GM13976 (cell line): ENCODE measurements around the gene ACCSL.

Experiments used
- DNase-seq: peaks from one replicate; pipeline ENCODE4 v3.0.0; 2012; ENCODE audit warnings: low spot score
- CTCF ChIP-seq: IDR thresholded peaks from 2 replicates; pipeline ENCODE4 v1.5.1; 2012; ENCODE audit warnings: borderline replicate concordance, mild to moderate bottlenecking; ENCODE audit not compliant: insufficient read depth; ENCODE audit errors: extremely low read depth, missing control alignments, control extremely low read depth
- in situ Hi-C: fragments of 300-500 bp; cut with MboI; formaldehyde crosslinking; loops from one replicate; pipeline ENCODE4 v1.12.0; 2022; ENCODE audit warnings: low sequenced_read_pairs, mixed read lengths, inconsistent platforms; ENCODE audit not compliant: unreplicated experiment

ACCSL gene

GRCh38 chr11:44017443-44018126, 30.2 kb upstream of the ACCSL start:
- in situ Hi-C loops: no loop called here
- TF ChIP-seq CTCF: no peak
- DNase-seq: no peak

GRCh38 chr11:44018127-44018521, 29.7 kb upstream of the ACCSL start:
- no peak for TF ChIP-seq CTCF
- no peak for DNase-seq
- in situ Hi-C loops: no loop called here

- TF ChIP-seq CTCF: no peak
- in situ Hi-C loops: no loop called here
- no peak for DNase-seq
These were observed 29.0 kb upstream of the ACCSL start for GRCh38 chr11:44018829-44019228.

GRCh38 chr11:44024977-44025376, 22.8 kb upstream of the ACCSL start:
- TF ChIP-seq CTCF: no peak
- in situ Hi-C loops: no loop called here
- DNase-seq: no peak

- in situ Hi-C loops: no loop called here
- no peak for DNase-seq
These were observed 22.1 kb upstream of the ACCSL start for GRCh38 chr11:44025727-44026126.

GRCh38 chr11:44028401-44028800, 19.4 kb upstream of the ACCSL start:
- in situ Hi-C loops: no loop called here
- no peak for DNase-seq
- no peak for TF ChIP-seq CTCF

More at GRCh38 chr11:44025727-44026126, 22.1 kb upstream of the ACCSL start:
- no peak for TF ChIP-seq CTCF

- in situ Hi-C loops: no loop called here
- no peak for DNase-seq
- TF ChIP-seq CTCF: no peak
These were observed 18.8 kb upstream of the ACCSL start for GRCh38 chr11:44028816-44029506.
